ENCODE measurements around the gene KAT2A.
A peak's percentile ranks its signal among the peaks of the same experiment; 100 is the strongest.

Gene KAT2A

GRCh38 chr17:42112552-42113176, 8.5 kb downstream of the KAT2A start, which contains the start of gene DHX58:
TSS of gene DHX58 (minus strand) at chr17:42112714. CDS start at chr17:42111892, 822 bp downstream.
- peak; percentile 32 for DNase-seq

GRCh38 chr17:42111871-42112551, 9.2 kb downstream of the KAT2A start:
- DNase-seq: no peak

- no peak for DNase-seq
Observed at GRCh38 chr17:42111265-42111636, 9.9 kb downstream of the KAT2A start.

- DNase-seq: no peak
Observed at GRCh38 chr17:42110301-42111264, 10.6 kb downstream of the KAT2A start.

GRCh38 chr17:42109086-42109485, 12.1 kb downstream of the KAT2A start:
- no peak for DNase-seq

DNA sequence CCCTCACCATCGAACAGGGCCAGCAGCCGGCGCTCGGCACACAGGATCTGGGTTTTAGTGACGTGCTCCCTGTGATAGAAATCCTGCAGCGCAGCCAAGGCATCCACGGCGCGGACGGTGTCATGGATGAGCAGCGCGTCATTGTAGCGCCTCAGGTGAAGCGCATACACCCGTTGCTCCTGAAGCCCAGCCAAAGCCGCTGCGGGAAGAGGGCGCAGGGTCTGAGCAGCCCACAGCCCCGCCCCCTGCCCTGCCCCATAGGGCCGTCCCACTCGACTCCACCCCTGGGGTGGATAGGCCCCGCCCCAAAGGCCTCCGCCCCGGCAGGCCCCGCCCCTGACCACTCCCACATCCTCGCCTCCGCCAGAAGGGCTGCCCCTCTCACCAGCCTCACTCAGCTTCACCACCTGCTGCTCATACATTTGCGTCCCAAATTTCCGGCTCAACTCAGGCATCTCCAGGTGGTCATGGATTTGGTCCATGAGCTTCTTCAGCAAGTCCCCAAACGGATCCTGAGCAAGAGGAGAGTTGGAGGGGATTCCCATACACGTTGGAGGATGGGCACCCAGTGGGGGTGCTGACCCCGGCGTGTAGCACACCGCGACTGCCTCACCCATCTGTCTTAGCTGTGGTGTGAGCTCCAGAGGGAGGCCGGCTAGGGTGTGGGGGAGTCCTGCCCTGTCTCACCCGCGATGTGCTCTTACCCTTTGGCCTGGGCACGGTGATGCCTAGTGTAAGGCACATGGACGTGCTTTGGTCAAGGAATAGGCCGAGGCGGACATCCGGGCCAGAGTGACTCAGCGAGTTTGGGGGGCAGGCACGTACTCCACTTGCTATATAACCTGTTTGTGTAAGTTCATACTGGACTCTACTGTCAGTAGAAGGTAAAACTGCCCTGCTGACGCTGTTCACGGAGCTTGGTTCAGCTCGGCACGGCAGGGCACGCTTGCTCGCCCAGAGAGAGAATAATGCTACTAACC, 13.3 kb downstream of the KAT2A start:
- peak; percentile 94 for DNase-seq

DNA sequence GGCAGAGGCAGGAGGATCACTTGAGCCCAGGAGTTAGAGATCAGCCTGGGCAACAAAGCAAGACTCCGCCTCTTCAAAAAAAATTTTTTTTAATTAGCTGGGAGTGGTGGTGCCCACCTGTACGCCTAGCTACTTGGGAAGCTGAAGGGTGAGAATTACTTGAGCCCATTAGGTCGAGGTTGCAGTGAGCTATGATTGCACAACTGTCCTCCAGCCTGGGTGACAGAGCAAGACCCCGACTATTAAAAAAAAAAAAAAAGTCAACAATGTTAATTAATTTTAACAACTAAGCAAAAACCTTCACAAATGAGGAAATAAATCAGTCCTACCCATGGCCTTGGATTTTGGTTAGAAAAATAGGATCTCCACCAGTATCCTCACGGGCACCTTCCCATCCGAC, 14.0 kb downstream of the KAT2A start:
- DNase-seq: no peak

DNA sequence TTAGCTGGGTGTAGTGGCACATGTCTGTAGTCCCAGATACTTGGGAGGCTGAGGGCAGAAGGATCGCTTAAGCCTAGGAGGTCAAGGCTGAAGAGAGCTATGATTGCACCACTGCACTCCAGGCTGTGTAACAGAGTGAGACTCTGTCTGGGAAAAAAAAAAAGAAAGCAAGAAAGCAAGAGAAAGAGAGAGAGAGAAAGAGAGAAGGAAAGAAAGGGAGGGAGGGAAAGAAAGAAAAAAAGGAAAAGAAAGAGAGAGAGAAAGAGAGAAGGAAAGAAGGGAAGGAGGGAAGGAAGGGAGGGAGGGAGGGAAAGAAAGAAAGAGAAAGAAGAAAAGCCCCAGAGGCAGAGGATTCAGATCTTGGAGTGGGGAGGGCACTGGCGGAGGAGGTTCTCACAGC, 15.2 kb downstream of the KAT2A start:
- DNase-seq: no peak

GRCh38 chr17:42104264-42104663, 16.9 kb downstream of the KAT2A start:
- no peak for DNase-seq

- no peak for DNase-seq
Observed at GRCh38 chr17:42103221-42103954, 17.8 kb downstream of the KAT2A start.

DNA sequence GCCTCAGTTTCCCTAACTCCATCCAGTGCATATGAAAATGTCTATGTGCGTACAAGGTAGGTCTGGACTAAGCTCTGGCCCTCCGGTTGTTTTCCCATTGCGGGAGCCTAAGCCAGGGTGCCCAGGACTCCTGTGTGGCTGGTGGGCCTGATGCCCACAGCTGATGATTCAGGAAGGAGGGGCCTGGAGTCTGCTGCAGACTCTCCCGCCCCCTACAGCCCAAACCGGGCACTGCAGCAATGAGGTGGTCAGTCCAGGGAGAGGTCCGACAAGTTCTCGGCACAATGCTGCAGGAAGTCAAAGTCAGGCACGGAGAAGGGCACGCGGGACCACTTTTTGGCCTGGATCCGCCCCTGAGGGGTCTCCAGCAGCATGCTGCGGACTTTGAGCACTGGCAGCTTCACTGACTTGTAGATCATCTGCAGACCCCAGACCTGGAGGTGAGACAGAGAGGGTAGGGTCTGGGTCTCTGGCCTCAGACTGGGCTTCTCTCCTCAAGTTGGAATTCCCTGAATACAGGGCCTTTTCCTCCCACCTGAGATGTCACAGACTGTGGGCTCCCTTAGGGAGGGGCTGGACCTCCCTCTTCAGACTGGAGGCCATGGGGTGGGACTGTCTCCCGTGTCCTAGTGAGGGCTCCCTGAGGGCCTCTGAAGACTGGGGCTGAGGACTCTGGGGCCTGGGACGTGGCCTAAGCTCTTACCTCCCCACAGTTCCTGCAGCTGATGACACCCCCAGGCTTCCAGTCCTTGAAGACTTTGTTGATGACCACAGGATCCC, 19.5 kb downstream of the KAT2A start:
- no peak for DNase-seq

DNA sequence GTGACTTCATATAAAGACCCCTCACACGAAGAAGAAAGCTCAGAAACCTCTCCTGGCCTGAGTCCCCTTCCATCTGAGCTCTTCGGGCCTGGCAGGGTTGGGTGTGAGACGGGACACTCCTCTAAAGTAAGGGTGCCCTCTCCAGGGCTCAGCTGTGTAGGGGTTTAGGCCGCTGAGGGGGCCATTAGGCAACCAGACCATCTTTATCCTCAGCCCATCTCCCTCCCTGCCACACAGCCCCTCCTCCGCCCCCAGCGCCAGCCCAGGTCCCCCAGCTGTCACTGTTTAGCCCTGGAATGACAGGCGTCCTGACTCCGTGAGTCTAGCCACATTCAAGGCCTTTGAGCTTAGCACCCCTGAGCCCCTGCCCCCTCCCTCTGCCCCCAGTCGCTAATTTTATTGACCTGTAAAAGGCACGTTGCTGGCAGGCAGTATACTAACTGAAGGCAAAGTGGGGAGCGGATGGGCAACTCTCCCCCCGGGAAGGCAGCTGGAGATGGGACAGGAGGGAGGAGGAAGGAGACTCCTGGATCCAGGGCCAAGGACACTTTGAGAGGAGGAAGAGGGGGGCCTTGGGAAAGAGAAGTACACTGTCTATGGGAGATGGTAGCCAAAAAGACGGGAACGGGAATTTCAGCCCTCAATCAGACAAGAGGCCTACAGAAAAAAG, 22.3 kb downstream of the KAT2A start:
- DNase-seq: peak; percentile 64

DNA sequence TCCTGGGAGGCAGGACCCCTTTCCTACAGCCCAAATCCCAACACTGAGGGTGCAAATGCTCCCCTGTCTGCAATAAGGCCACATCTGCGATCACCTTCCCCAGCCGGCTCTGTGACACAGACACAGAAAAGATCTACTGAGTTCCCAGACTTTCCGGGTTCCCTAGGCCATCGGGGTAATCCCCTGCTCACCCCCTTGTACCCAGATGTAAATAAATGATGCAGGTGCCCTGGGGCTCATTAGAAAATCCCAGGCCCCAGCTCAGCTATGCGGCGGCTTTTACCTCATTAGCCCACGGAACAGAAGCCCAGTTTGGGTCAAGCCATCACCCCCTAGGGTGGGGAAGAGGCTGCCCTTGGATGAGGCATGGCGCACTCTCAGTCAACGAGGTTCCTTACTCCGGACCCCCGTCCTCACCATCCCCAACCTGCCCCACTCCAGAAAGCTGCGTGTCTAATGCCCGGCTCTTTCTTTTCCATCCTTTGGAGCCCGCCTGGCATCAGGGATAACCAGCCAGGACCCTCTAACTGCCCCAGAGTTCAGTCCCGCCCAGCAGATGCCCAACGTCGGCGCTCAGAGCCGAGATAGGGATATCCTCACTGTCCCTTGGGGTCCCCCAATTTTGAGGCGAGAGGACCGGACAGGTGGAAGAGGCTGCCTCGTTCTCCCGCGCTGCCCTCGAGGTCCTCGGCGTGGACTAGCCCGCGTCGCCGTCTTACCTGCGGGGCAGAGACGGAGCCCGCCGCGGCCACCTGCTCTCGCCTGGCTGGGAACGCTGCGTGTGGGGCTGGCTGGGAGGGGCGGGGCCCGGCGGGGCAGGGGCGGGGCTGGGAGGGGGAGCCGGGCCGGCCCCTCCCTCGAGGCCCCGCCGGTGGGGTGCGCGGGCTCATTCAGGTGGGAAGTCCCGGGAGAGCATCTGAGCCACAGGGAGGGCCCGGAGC, 23.2 kb downstream of the KAT2A start, which contains the start of gene ZNF385C:
Gene ZNF385C, minus strand, starts transcription at position 783 of the 941 bp plus-strand sequence. CDS start 35,417 bp downstream, outside the sequence.
- DNase-seq: peak; percentile 64

DNA sequence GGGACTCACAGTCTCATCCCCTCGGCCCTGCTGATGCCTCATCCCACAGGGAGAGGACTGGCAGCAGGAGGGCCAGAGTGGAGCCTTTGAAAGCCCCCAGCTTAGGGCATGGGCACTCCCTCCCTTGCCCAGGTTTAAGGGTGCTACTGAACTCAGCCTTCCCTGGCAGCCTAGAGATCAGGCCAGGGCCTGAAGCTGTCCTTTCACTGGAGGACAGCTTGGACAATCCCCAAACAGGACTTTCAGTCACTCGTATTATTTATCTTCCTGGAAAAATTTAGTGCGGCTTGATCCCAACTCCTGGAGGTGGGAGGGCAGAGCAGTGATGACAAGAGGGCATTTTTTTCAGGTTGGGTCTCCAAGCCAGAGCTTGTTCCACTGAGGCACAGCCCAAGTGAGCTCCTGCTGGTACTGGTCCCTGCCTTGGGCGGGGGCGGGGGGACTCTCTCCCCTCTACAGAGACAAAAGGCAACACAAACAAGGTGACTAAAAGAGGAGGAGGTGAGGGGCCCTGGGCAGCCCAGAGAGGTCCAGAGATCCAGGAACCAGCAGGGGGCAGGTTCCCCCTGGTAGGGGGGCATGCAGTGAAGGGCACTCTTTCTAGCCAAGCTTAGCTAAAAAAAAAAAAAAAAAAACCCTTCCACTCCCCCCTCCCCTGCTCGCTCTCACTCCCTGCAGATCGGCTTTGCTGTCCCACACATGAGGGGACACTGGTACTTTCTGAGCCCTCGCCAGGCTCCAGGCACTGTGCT, 24.6 kb downstream of the KAT2A start:
- no peak for DNase-seq

GRCh38 chr17:42094375-42095069, 26.6 kb downstream of the KAT2A start:
- DNase-seq: no peak

DNA sequence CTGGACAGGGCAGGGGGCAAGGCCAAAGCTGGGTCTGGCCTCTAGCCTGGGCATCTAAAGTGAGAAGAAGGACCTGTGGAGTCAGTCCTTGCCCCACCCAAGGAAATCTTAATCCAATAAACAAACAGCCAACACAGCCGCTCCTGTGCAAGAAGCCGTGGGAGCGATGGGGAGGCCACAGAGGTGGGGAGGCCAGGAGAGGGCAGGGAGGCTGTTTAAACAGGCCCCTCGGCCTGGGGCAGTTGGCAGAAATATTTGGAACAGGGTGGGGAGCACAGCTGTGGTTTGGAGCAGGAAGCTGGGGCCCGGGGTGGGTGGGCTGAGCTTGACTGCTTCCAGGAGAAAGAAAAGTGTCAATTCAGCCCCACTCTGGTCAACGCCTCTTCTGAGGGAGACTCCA, 28.2 kb downstream of the KAT2A start:
- DNase-seq: no peak

Measured in NCI-H2171 treated with DMSO at 0.1 percent for 48 hours (cell line).